K562 (cell line): ENCODE measurements around the gene TICAM1. TPM values are rescaled to one million over a fixed set of nuclear protein-coding genes. Genes with fewer than 3 reads are reported as not detected.

Source experiments
- AFF1 ChIP-seq, 2 experiments: fragments of 450-650 bp; IDR thresholded peaks; 2 replicates each; pipeline ENCODE4 v1.6.1; 2018; ENCODE audit warnings: mild to moderate bottlenecking in 2 of 2, low read depth in 1 of 2; ENCODE audit not compliant: partially characterized antibody in 2 of 2
- CEBPG ChIP-seq, 3 experiments: fragments of 200-800 bp in 1 of 3; sonication (Bioruptor generic) in 1 of 3; sonication (generic) in 1 of 3; formaldehyde crosslinking in 1 of 3; IDR thresholded peaks in 2 of 3; conservative IDR thresholded peaks in 1 of 3; 2 replicates each; pipeline versions ENCODE4 v1.6.1 to v1.8.0; 2016 to 2022; ENCODE audit warnings: missing compliant biosample characterization in 2 of 3, missing genetic modification characterization in 2 of 3, mild to moderate bottlenecking in 1 of 3, missing genetic modification reagents in 1 of 3
- CREB1 ChIP-seq, 2 experiments: sonication (generic) in 1 of 2; formaldehyde crosslinking in 1 of 2; IDR thresholded peaks; 2 replicates each; pipeline versions ENCODE4 v1.6.1 to v1.8.0; 2012 to 2022; ENCODE audit warnings: inconsistent platforms in 1 of 2, mild to moderate bottlenecking in 1 of 2, missing genetic modification reagents in 1 of 2, moderate library complexity in 1 of 2
- FOXA3 ChIP-seq, 2 experiments: fragments of 450-650 bp in 1 of 2; sonication (generic) in 1 of 2; formaldehyde crosslinking; IDR thresholded peaks in 1 of 2; conservative IDR thresholded peaks in 1 of 2; 2 replicates each; pipeline versions ENCODE4 v1.4.0 to v1.8.0; 2020 to 2022; ENCODE audit warnings: mild to moderate bottlenecking in 2 of 2, missing genetic modification reagents in 1 of 2
- HDAC2 ChIP-seq: fragments of 450-650 bp; IDR thresholded peaks from 2 replicates; pipeline ENCODE4 v1.6.1; 2016; ENCODE audit warnings: mild to moderate bottlenecking
- HEY1 ChIP-seq: fragments of 250-450 bp; sonication (Bioruptor Pico); IDR thresholded peaks from 2 replicates; pipeline ENCODE4 v1.5.0; 2020; ENCODE audit warnings: mild to moderate bottlenecking, moderate library complexity, borderline replicate concordance
- KDM5B ChIP-seq: fragments of 200-600 bp; sonication (generic); IDR thresholded peaks from 2 replicates; pipeline ENCODE4 v1.6.1; 2012; ENCODE audit warnings: low read depth, mild to moderate bottlenecking, moderate library complexity, low read length, control low read depth, inconsistent platforms; ENCODE audit not compliant: insufficient replicate concordance
- KLF13 ChIP-seq: fragments of 450-650 bp; IDR thresholded peaks from 2 replicates; pipeline ENCODE4 v1.6.1; 2016; ENCODE audit warnings: missing genetic modification characterization, low read depth, mild to moderate bottlenecking, missing compliant biosample characterization, moderate library complexity, borderline replicate concordance
- PHF8 ChIP-seq: fragments of 200-600 bp; sonication (generic); IDR thresholded peaks from 2 replicates; pipeline ENCODE4 v1.6.1; 2012; ENCODE audit warnings: mixed run types, mild to moderate bottlenecking, inconsistent platforms, low read length, moderate library complexity, borderline replicate concordance
- SMARCE1 ChIP-seq: fragments of 450-650 bp; IDR thresholded peaks from 2 replicates; pipeline ENCODE4 v1.7.1; 2016; ENCODE audit warnings: mild to moderate bottlenecking
- SRSF9 ChIP-seq: fragments of 200-400 bp; formaldehyde crosslinking; IDR thresholded peaks from 2 replicates; pipeline ENCODE4 v1.6.1; 2017; ENCODE audit warnings: low read depth, low read length, borderline replicate concordance
- TCF7 ChIP-seq: sonication (generic); IDR thresholded peaks from 2 replicates; pipeline ENCODE4 v1.6.1; 2016; ENCODE audit warnings: antibody characterized with exemption, borderline replicate concordance
- TCFL5 ChIP-seq: fragments of 250-450 bp; sonication (Bioruptor Pico); conservative IDR thresholded peaks from 2 replicates; pipeline ENCODE4 v1.6.1; 2021; ENCODE audit warnings: mild to moderate bottlenecking, moderate library complexity, matching md5 sums
- TEAD4 ChIP-seq, 2 experiments: sonication (generic) in 1 of 2; formaldehyde crosslinking in 1 of 2; IDR thresholded peaks; 2 replicates each; pipeline versions ENCODE4 v1.6.1 to v1.8.0; 2012 to 2022; ENCODE audit warnings: borderline replicate concordance in 1 of 2, inconsistent platforms in 1 of 2, low read length in 1 of 2, mild to moderate bottlenecking in 1 of 2, missing genetic modification reagents in 1 of 2
- ZNF695 ChIP-seq: fragments of 450-650 bp; formaldehyde crosslinking; IDR thresholded peaks from 2 replicates; pipeline ENCODE4 v1.4.0; 2020; ENCODE audit warnings: mild to moderate bottlenecking, moderate library complexity
- polyA plus RNA-seq, 8 experiments: library from polyadenylated mRNA; depleted of rRNA in 4 of 8; stranded (reverse) in 5 of 8; unstranded in 3 of 8; fragments of >200 nt; fragmentation: Nextera tagmentation in 2 of 8; fragmentation: Illumina TruSeq in 1 of 8; extraction: Ambion mirVana in 2 of 8; extraction: Trizol in 1 of 8; gene quantifications; 2 replicates each; pipeline versions ENCODE4 v1.2.1 to v1.2.3, GENCODE V29; 2011 to 2014; ENCODE audit warnings: inconsistent platforms in 1 of 8, missing spikeins in 1 of 8
- total RNA-seq, 7 experiments: library from RNA; depleted of rRNA in 6 of 7; stranded (reverse); fragments of >200 nt in 6 of 7; fragmentation: Illumina TruSeq in 2 of 7; extraction: Trizol in 2 of 7; gene quantifications; 2 replicates each; pipeline versions ENCODE4 v1.2.1 to v1.2.3, GENCODE V29; 2011 to 2021; ENCODE audit warnings: low replicate concordance in 1 of 7
- TF ChIP-seq, protein P1 (sequence below): IDR thresholded peaks from 2 replicates; pipeline ENCODE4 v1.6.1; 2012; ENCODE audit warnings: low read depth, low read length, improper control_type of control experiment, borderline replicate concordance
- TF ChIP-seq, protein P2 (sequence below): fragments of 450-650 bp; formaldehyde crosslinking; IDR thresholded peaks from 2 replicates; pipeline ENCODE4 v1.4.0; 2022; ENCODE audit warnings: mild to moderate bottlenecking, moderate library complexity

Gene TICAM1
- total and polyA plus RNA-seq, 9 of the 15 experiments (the other 6 are each of a cell fraction or from before 2014, with no cell fraction given), result 0.07 to 11.6 (median 1.5) TPM

DNA sequence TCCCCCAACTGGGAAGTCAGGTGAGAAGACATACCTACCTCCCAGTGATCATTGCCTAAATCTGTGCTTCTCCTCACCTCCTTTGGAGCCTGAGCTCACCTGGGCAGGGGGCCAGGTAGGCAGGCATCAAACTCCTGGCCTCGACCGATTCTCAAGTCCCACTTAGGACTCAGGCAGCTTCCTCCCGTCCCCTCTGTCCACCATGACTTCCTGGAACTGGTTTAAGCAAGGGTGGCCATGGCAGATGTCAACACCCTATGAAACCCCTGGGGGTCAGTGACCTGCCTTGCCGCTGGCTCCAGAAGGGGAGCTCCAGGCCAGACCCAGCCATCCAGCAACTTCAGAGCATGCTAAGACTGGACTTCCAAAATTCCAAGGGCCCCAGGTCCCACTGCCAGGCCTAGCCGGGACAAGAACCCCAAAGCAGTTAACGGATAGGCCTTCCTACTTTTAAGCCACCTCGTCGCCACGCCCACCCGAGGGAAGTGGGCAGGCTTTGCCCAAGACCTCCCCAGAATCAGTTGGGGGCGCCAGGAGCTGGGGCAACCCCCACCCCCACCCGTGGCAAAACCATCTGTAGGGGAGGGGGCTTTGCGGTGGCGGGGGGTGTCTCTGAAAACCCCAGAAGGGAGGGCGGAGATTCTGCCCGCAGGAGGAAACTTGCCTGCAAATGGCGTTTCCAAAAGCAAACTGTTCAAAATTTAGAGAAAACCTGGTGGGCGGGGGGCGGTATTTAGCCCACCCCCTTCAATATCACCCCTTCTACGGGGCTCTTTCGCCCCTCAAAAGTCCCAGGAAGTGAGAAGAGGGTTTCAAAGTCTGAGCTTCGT, 35.3 kb upstream of the TICAM1 start (continued):
- no peak for TF ChIP-seq AFF1 (IDR thresholded peaks at IDR 0.05; ENCODE audit: low read depth in 1 of 2, partially characterized antibody in 2 of 2)
- no peak for TF ChIP-seq SRSF9
- TF ChIP-seq TEAD4 (IDR thresholded peaks at IDR 0.05; ENCODE audit: low read length), result no peak
- TF ChIP-seq TEAD4 (CRISPR knock-in tag; IDR thresholded peaks at IDR 0.05; ENCODE audit: borderline replicate concordance), result no peak
- 0 out of 4 replicates have a peak, but pooled peaks of 1 of the 2 experiments have one; percentile 25 for TF ChIP-seq FOXA3 (CRISPR knock-in tag; conservative IDR thresholded peaks at IDR 0.05 in 1 of 2, IDR thresholded peaks at IDR 0.05 in 1 of 2)
- no peak for TF ChIP-seq CEBPG (CRISPR knock-in tag; IDR thresholded peaks at IDR 0.05)
- TF ChIP-seq CEBPG (tag; conservative IDR thresholded peaks at IDR 0.05 in 1 of 2, IDR thresholded peaks at IDR 0.05 in 1 of 2), result no peak
- TF ChIP-seq TCFL5 (CRISPR knock-in tag), result no peak
- TF ChIP-seq, protein P1, sequence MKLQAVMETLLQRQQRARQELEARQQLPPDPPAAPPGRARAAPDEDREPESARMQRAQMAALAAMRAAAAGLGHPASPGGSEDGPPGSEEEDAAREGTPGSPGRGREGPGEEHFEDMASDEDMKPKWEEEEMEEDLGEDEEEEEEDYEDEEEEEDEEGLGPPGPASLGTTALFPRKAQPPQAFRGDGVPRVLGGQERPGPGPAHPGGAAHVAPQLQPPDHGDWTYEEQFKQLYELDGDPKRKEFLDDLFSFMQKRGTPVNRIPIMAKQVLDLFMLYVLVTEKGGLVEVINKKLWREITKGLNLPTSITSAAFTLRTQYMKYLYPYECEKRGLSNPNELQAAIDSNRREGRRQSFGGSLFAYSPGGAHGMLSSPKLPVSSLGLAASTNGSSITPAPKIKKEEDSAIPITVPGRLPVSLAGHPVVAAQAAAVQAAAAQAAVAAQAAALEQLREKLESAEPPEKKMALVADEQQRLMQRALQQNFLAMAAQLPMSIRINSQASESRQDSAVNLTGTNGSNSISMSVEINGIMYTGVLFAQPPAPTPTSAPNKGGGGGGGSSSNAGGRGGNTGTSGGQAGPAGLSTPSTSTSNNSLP, result no peak
- TF ChIP-seq KLF13 (tag), result peak; percentile 36; the same call in 1 of the 2 replicates
- TF ChIP-seq CREB1 (IDR thresholded peaks at IDR 0.05), result no peak
- no peak for TF ChIP-seq CREB1 (CRISPR knock-in tag; IDR thresholded peaks at IDR 0.05)
- no peak for TF ChIP-seq PHF8
- TF ChIP-seq TCF7, result no peak
- no peak for TF ChIP-seq KDM5B
- TF ChIP-seq HDAC2, result no peak
- no peak for TF ChIP-seq SMARCE1
- TF ChIP-seq, protein P2, sequence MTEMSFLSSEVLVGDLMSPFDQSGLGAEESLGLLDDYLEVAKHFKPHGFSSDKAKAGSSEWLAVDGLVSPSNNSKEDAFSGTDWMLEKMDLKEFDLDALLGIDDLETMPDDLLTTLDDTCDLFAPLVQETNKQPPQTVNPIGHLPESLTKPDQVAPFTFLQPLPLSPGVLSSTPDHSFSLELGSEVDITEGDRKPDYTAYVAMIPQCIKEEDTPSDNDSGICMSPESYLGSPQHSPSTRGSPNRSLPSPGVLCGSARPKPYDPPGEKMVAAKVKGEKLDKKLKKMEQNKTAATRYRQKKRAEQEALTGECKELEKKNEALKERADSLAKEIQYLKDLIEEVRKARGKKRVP (CRISPR knock-in tag), result no peak
- no peak for TF ChIP-seq ZNF695
- TF ChIP-seq HEY1 (CRISPR knock-in tag), result no peak
